HepG2 (cell line): Measurements from ENCODE around the gene UBALD1. TPM values are rescaled to one million over a fixed set of nuclear protein-coding genes. Genes with fewer than 3 reads are reported as not detected.
A peak's percentile ranks its signal among the peaks of the same experiment; 100 is the strongest.

Experiments used
- ATAC-seq: fragments of 200-7000 bp; cut with Tn5 transposase; 3 replicates; pipeline ENCODE4 v1.9.1; 2020; ENCODE audit warnings: mild to moderate bottlenecking, moderate library complexity
- BruUV-seq: library from RNA; stranded (reverse); fragments of 400-500 nt; replicated peaks from 2 replicates; lab custom pipeline; 2021; lab: Mats Ljungman, UMichigan
- CTCF ChIA-PET: fragments of 300-600 bp; formaldehyde crosslinking; extraction: SDS; loops from one replicate; lab custom pipeline; 2021; ENCODE audit warnings: low total read pairs, inconsistent platforms, low intra/inter-chr PET ratio; lab: Yijun Ruan, JAX
- POLR2A ChIA-PET: fragments of 350-600 bp; sonication (Branson Sonifier 250); formaldehyde crosslinking; loops from one replicate; lab custom pipeline; 2020; ENCODE audit warnings: antibody characterized with exemption, inconsistent platforms; lab: Yijun Ruan, JAX
- DNase-seq: peaks from one replicate; pipeline ENCODE4 v3.0.0-alpha.2; 2015; ENCODE audit warnings: low spot score
- FAIRE-seq: peaks from 3 replicates; lab custom pipeline; 2011; peaks lifted over from hg19 to GRCh38; lab: Jason Lieb, UNC
- H2AFZ ChIP-seq: one replicate; pipeline ENCODE4 v1.6.1; 2011; ENCODE audit warnings: low read length, inconsistent platforms
- H3K27ac ChIP-seq: fragments of 300-600 bp; 3 replicates; pipeline ENCODE4 v1.8.0; 2011; ENCODE audit warnings: mixed run types, mild to moderate bottlenecking, mixed read lengths, low read length, inconsistent platforms; ENCODE audit not compliant: insufficient read depth; ENCODE audit errors: extremely low read length
- H3K27me3 ChIP-seq, 2 experiments: fragments of 200-600 bp in 1 of 2; 2 replicates in 1 of 2; 3 replicates in 1 of 2; pipeline versions ENCODE4 v1.6.0 to v1.8.0; 2011; ENCODE audit warnings: low read length in 2 of 2, mild to moderate bottlenecking in 2 of 2, moderate library complexity in 2 of 2, inconsistent platforms in 1 of 2; ENCODE audit not compliant: insufficient read depth in 2 of 2, control insufficient read depth in 1 of 2
- H3K36me3 ChIP-seq, 2 experiments: fragments of 200-600 bp in 1 of 2; replicated peaks in 1 of 2; 2 replicates in 1 of 2; 3 replicates in 1 of 2; pipeline versions ENCODE4 v1.5.1 to v1.8.0; 2011; ENCODE audit warnings: low read length in 2 of 2, inconsistent platforms in 1 of 2; ENCODE audit not compliant: insufficient read depth in 2 of 2, control insufficient read depth in 1 of 2
- H3K4me1 ChIP-seq: 2 replicates; pipeline ENCODE4 v1.5.1; 2012; ENCODE audit warnings: low read length, inconsistent platforms; ENCODE audit not compliant: insufficient read depth
- H3K4me2 ChIP-seq: 2 replicates; pipeline ENCODE4 v1.6.0; 2011; ENCODE audit warnings: low read depth, low read length, inconsistent platforms
- H3K4me3 ChIP-seq, 3 experiments: fragments of 200-600 bp in 1 of 3; sonication (generic), shearing (Covaris generic) in 1 of 3; replicated peaks in 1 of 3; 2 replicates each; pipeline ENCODE4 v1.5.1; 2011 to 2016; ENCODE audit warnings: low read length in 3 of 3, inconsistent platforms in 2 of 3, low read depth in 2 of 3, mild to moderate bottlenecking in 2 of 3, control low read depth in 1 of 3, mixed read lengths in 1 of 3; ENCODE audit not compliant: insufficient read depth in 1 of 3
- H3K79me2 ChIP-seq: one replicate; pipeline ENCODE4 v1.6.1; 2011; ENCODE audit warnings: low read length, inconsistent platforms; ENCODE audit not compliant: insufficient read depth
- H3K9ac ChIP-seq: 2 replicates; pipeline ENCODE4 v1.6.0; 2011; ENCODE audit warnings: mild to moderate bottlenecking, low read depth, low read length, inconsistent platforms; ENCODE audit not compliant: insufficient read depth
- H3K9me3 ChIP-seq: 2 replicates; pipeline ENCODE4 v1.5.1; 2012; ENCODE audit warnings: mild to moderate bottlenecking, low read length
- H4K20me1 ChIP-seq: 2 replicates; pipeline ENCODE4 v1.6.0; 2011; ENCODE audit warnings: inconsistent platforms, mild to moderate bottlenecking, low read length, moderate library complexity; ENCODE audit not compliant: insufficient read depth
- BRCA1 ChIP-seq: sonication (generic); formaldehyde crosslinking; IDR thresholded peaks from 2 replicates; pipeline ENCODE4 v1.4.0; 2020; ENCODE audit warnings: missing genetic modification reagents
- MATR3 ChIP-seq: sonication (generic); formaldehyde crosslinking; IDR thresholded peaks from 2 replicates; pipeline ENCODE4 v1.4.0; 2020; ENCODE audit warnings: missing genetic modification reagents
- MED13 ChIP-seq: sonication (generic); formaldehyde crosslinking; IDR thresholded peaks from 2 replicates; pipeline ENCODE4 v1.5.0; 2020; ENCODE audit warnings: missing genetic modification reagents
- SMYD3 ChIP-seq: sonication (generic); formaldehyde crosslinking; IDR thresholded peaks from 2 replicates; pipeline ENCODE4 v1.8.1; 2023; ENCODE audit warnings: mild to moderate bottlenecking, missing genetic modification reagents
- SNRNP70 ChIP-seq: fragments of 200-400 bp; formaldehyde crosslinking; IDR thresholded peaks from 2 replicates; pipeline ENCODE4 v1.6.1; 2017; ENCODE audit warnings: mild to moderate bottlenecking, low read depth, low read length, moderate library complexity
- ZNF282 ChIP-seq: fragments of 450-650 bp; IDR thresholded peaks from 2 replicates; pipeline ENCODE4 v1.6.1; 2018; ENCODE audit not compliant: partially characterized antibody
- ZNF329 ChIP-seq: sonication (generic); formaldehyde crosslinking; IDR thresholded peaks from 2 replicates; pipeline ENCODE4 v1.9.0; 2021; ENCODE audit warnings: low read depth, mild to moderate bottlenecking, missing genetic modification reagents
- ZNF530 ChIP-seq: sonication (generic); formaldehyde crosslinking; IDR thresholded peaks from 2 replicates; pipeline ENCODE4 v1.5.0; 2020; ENCODE audit warnings: low read depth, mild to moderate bottlenecking, missing genetic modification reagents
- ZNF670 ChIP-seq: sonication (generic); formaldehyde crosslinking; IDR thresholded peaks from 2 replicates; pipeline ENCODE4 v1.8.0; 2022; ENCODE audit warnings: mild to moderate bottlenecking, missing genetic modification reagents, borderline replicate concordance
- ZNF724P ChIP-seq: sonication (generic); formaldehyde crosslinking; IDR thresholded peaks from 2 replicates; pipeline ENCODE4 v1.8.0; 2022; ENCODE audit warnings: missing genetic modification reagents, borderline replicate concordance
- ZZZ3 ChIP-seq: sonication (generic); formaldehyde crosslinking; IDR thresholded peaks from 2 replicates; pipeline ENCODE4 v1.4.0; 2020; ENCODE audit warnings: missing genetic modification reagents, mild to moderate bottlenecking, borderline replicate concordance
- WGBS: methylation state at CpG from one replicate; pipeline ENCODE4 v1.1.6; 2017; ENCODE audit warnings: low lambda C conversion rate; 5-methylcytosine and 5-hydroxymethylcytosine counted together
- in situ Hi-C: cut with HindIII; loops from 2 replicates; pipeline ENCODE4 v1.10.0; 2017; ENCODE audit warnings: low pct_unique_long_range_greater_than_20kb; ENCODE audit not compliant: extremely low pct_ligation_motif_present
- intact Hi-C: fragments of 100-400 bp; cut with micrococcal nuclease; formaldehyde crosslinking; loops from one replicate; pipeline ENCODE4 v1.10.0; 2022; ENCODE audit not compliant: unreplicated experiment
- polyA plus RNA-seq, 8 experiments: library from polyadenylated mRNA; depleted of rRNA in 3 of 8; stranded (reverse) in 7 of 8; unstranded in 1 of 8; fragments of >200 nt; fragmentation: Illumina TruSeq in 4 of 8; extraction: Trizol in 4 of 8; gene quantifications; 2 replicates each; pipeline versions ENCODE4 v1.2.1 to v1.2.3, GENCODE V29; 2011 to 2016; ENCODE audit warnings: low read depth in 4 of 8, missing spikeins in 1 of 8, mixed read lengths in 1 of 8; ENCODE audit not compliant: insufficient read depth in 1 of 8
- total RNA-seq, 5 experiments: library from RNA; depleted of rRNA; stranded (reverse); fragments of >200 nt; fragmentation: Illumina TruSeq; extraction: Trizol; gene quantifications; 2 replicates each; pipeline ENCODE4 v1.2.3, GENCODE V29; 2016; ENCODE audit warnings: low read depth in 1 of 5
- TF ChIP-seq, protein P1 (sequence below), 2 experiments: IDR thresholded peaks; 2 replicates each; pipeline ENCODE4 v1.6.1; 2011 to 2012; ENCODE audit warnings: low read length in 2 of 2, borderline replicate concordance in 1 of 2, low read depth in 1 of 2, mild to moderate bottlenecking in 1 of 2, moderate library complexity in 1 of 2
- TF ChIP-seq, protein P2 (sequence below): sonication (generic); IDR thresholded peaks from 2 replicates; pipeline ENCODE4 v1.6.1; 2016; ENCODE audit warnings: low read depth, borderline replicate concordance
- TF ChIP-seq, protein P3 (sequence below): sonication (generic); formaldehyde crosslinking; IDR thresholded peaks from 2 replicates; pipeline ENCODE4 v1.9.0; 2021; ENCODE audit warnings: missing genetic modification reagents, borderline replicate concordance

The UBALD1 gene
- total and polyA plus RNA-seq, 2 of the 13 experiments (the other 11 are each of a cell fraction or from before 2014, with no cell fraction given), result 6.8 to 12.3 TPM

DNA sequence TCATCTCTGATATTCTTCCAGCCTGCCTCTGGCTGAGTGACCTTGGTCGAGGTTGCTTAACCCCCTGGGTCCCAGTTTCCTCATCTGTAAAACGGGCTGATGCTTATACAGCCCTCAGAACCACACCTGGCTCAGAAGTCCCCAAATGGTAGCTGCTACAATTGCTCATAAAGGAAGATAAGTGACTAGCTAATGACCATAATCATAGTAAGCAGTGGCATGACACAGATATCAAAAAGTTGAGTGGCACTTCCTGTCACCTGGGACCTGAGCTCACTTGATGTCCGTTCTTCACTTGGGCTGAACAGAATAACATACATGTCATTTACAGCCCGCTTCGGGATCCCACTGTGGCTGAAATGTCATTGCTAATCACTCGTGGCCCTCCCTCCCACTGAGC, 11.7 kb upstream of the UBALD1 start (continued):
- TF ChIP-seq, protein P1, sequence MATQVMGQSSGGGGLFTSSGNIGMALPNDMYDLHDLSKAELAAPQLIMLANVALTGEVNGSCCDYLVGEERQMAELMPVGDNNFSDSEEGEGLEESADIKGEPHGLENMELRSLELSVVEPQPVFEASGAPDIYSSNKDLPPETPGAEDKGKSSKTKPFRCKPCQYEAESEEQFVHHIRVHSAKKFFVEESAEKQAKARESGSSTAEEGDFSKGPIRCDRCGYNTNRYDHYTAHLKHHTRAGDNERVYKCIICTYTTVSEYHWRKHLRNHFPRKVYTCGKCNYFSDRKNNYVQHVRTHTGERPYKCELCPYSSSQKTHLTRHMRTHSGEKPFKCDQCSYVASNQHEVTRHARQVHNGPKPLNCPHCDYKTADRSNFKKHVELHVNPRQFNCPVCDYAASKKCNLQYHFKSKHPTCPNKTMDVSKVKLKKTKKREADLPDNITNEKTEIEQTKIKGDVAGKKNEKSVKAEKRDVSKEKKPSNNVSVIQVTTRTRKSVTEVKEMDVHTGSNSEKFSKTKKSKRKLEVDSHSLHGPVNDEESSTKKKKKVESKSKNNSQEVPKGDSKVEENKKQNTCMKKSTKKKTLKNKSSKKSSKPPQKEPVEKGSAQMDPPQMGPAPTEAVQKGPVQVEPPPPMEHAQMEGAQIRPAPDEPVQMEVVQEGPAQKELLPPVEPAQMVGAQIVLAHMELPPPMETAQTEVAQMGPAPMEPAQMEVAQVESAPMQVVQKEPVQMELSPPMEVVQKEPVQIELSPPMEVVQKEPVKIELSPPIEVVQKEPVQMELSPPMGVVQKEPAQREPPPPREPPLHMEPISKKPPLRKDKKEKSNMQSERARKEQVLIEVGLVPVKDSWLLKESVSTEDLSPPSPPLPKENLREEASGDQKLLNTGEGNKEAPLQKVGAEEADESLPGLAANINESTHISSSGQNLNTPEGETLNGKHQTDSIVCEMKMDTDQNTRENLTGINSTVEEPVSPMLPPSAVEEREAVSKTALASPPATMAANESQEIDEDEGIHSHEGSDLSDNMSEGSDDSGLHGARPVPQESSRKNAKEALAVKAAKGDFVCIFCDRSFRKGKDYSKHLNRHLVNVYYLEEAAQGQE (IDR thresholded peaks at IDR 0.05; ENCODE audit: borderline replicate concordance in 1 of 2, low read depth in 1 of 2, low read length in 2 of 2), result no peak
- TF ChIP-seq BRCA1 (CRISPR knock-in tag) (no peak), ZNF282 (no peak), ZNF724P (CRISPR knock-in tag) (no peak)
- TF ChIP-seq, all 625 proteins: peak for 5

DNA sequence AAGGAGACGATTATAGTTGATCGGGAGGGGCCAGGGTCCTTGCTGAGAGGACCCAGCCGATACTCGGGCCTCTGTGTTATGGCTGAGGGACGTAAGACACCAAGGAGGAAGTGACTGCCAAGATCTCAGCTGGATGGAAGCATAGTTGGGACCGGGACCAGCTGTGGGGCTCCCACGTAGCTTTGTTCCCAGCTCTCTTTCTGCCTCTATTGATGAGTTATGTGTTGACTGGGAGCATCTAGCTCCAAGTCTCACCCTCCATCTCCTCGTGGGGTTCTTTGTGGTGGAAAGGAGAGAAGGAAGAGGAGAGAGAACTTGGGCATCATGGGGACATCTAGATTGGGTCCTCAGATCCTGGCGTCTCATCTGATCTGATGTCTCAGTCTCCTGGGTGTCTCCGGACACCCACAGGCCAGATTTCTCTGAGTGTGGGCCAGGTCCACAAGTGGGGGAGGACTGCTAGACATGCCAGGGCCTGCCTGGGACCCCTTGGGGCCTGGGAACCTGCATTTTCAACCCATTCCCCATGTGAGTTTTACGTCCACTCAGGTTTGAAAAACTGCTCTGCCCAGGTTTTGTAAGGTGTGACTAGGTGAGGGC, 11.0 kb upstream of the UBALD1 start:
- H3K9me3 ChIP-seq, result no peaks in the 10 kb centered on the region
- ATAC-seq, result peak; percentile 7
- no peak for TF ChIP-seq ZNF670 (CRISPR knock-in tag)
- no peak for TF ChIP-seq MATR3 (CRISPR knock-in tag)
- TF ChIP-seq, protein P2, sequence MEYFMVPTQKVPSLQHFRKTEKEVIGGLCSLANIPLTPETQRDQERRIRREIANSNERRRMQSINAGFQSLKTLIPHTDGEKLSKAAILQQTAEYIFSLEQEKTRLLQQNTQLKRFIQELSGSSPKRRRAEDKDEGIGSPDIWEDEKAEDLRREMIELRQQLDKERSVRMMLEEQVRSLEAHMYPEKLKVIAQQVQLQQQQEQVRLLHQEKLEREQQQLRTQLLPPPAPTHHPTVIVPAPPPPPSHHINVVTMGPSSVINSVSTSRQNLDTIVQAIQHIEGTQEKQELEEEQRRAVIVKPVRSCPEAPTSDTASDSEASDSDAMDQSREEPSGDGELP, result peak; percentile 47; the same call in 1 of the 2 replicates
- no peak for TF ChIP-seq SMYD3
- no peak for TF ChIP-seq ZZZ3
- no peak for TF ChIP-seq MED13 (CRISPR knock-in tag)
- no peak for TF ChIP-seq SNRNP70
- TF ChIP-seq, protein P3, sequence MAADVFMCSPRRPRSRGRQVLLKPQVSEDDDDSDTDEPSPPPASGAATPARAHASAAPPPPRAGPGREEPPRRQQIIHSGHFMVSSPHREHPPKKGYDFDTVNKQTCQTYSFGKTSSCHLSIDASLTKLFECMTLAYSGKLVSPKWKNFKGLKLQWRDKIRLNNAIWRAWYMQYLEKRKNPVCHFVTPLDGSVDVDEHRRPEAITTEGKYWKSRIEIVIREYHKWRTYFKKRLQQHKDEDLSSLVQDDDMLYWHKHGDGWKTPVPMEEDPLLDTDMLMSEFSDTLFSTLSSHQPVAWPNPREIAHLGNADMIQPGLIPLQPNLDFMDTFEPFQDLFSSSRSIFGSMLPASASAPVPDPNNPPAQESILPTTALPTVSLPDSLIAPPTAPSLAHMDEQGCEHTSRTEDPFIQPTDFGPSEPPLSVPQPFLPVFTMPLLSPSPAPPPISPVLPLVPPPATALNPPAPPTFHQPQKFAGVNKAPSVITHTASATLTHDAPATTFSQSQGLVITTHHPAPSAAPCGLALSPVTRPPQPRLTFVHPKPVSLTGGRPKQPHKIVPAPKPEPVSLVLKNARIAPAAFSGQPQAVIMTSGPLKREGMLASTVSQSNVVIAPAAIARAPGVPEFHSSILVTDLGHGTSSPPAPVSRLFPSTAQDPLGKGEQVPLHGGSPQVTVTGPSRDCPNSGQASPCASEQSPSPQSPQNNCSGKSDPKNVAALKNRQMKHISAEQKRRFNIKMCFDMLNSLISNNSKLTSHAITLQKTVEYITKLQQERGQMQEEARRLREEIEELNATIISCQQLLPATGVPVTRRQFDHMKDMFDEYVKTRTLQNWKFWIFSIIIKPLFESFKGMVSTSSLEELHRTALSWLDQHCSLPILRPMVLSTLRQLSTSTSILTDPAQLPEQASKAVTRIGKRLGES (CRISPR knock-in tag), result no peak
- no peak for TF ChIP-seq ZNF530 (CRISPR knock-in tag)
- no peak for TF ChIP-seq ZNF329 (CRISPR knock-in tag)

More for the DNA sequence above, 11.0 kb upstream of the UBALD1 start:
- H2AFZ ChIP-seq, result no peak overlapping the region
- no peak for FAIRE-seq
- intact Hi-C loops, result loop anchor here (2.0 kb wide), 1 partner anchor 39 kb away; no protein-coding TSS in a partner anchor
- CTCF ChIA-PET, result no interaction called here
- no peaks in the 10 kb centered on the region; a peak in 1 of 5 replicates for H3K27me3 ChIP-seq
- peak overlapping the region; percentile 85 for H3K9ac ChIP-seq
- in situ Hi-C loops, result no loop called here
- H4K20me1 ChIP-seq, result peaks cover 12% of the 10 kb centered on the region
- H3K79me2 ChIP-seq, result peaks cover 41% of the 10 kb centered on the region
- H3K4me2 ChIP-seq, result peak overlapping the region; percentile 94
- WGBS, result 11% methylated on average over 7 of the region's 11 CpGs
- peak overlapping the region; percentile 88 for H3K27ac ChIP-seq
- H3K36me3 ChIP-seq, result no peaks in the 10 kb centered on the region
- POLR2A ChIA-PET, result interaction anchor here (1.0 to 3.4 kb wide), 4 partner anchors 10 to 38 kb away, joined by 3 to 26 read pairs (median 10); partner anchors contain the start of gene UBALD1
- peak overlapping the region; percentile 86 to 91 (median 90) for H3K4me3 ChIP-seq
- TSS peak; percentile 70 for BruUV-seq
- peaks cover 55% of the 10 kb centered on the region for H3K4me1 ChIP-seq
- no peak for DNase-seq
